H9 (cell line): ENCODE data around the gene CRISPLD2. TPM values are rescaled to one million over a fixed set of nuclear protein-coding genes. Genes with fewer than 3 reads are reported as not detected.

ENCODE experiments used
- DNase-seq: peaks from one replicate; pipeline ENCODE4 v3.0.0-alpha.2; 2017
- H2AFZ ChIP-seq: one replicate; pipeline ENCODE4 v1.6.1; 2013; ENCODE audit warnings: mild to moderate bottlenecking, low read length, control low read depth, moderate library complexity
- H2AK5ac ChIP-seq: 2 replicates; pipeline ENCODE4 v1.6.1; 2013; ENCODE audit warnings: low read length, control low read depth, mixed read lengths; ENCODE audit not compliant: insufficient read length
- H2BK120ac ChIP-seq: one replicate; pipeline ENCODE4 v1.6.1; 2013; ENCODE audit warnings: low read depth, mild to moderate bottlenecking, low read length, control low read depth, inconsistent platforms; ENCODE audit not compliant: poor library complexity, severe bottlenecking
- H2BK12ac ChIP-seq: 2 replicates; pipeline ENCODE4 v1.6.1; 2013; ENCODE audit warnings: low read length, control low read depth, mixed read lengths, low read depth; ENCODE audit not compliant: insufficient read length
- H2BK15ac ChIP-seq: 2 replicates; pipeline ENCODE4 v1.6.1; 2013; ENCODE audit warnings: low read depth, low read length, control low read depth
- H2BK20ac ChIP-seq: one replicate; pipeline ENCODE4 v1.6.1; 2013; ENCODE audit warnings: low read depth, mild to moderate bottlenecking, low read length, control low read depth, inconsistent platforms; ENCODE audit not compliant: poor library complexity, severe bottlenecking
- H2BK5ac ChIP-seq: 2 replicates; pipeline ENCODE4 v1.6.1; 2013; ENCODE audit warnings: low read length, control low read depth, mixed read lengths; ENCODE audit not compliant: insufficient read length
- H3K14ac ChIP-seq: 2 replicates; pipeline ENCODE4 v1.6.1; 2013; ENCODE audit warnings: low read length, control low read depth; ENCODE audit not compliant: insufficient read depth
- H3K18ac ChIP-seq: 2 replicates; pipeline ENCODE4 v1.6.1; 2013; ENCODE audit warnings: low read depth, mild to moderate bottlenecking, mixed read lengths, low read length, control low read depth; ENCODE audit not compliant: insufficient read length
- H3K23ac ChIP-seq: 2 replicates; pipeline ENCODE4 v1.6.1; 2013; ENCODE audit warnings: low read length, control low read depth, mixed read lengths, low read depth; ENCODE audit not compliant: insufficient read length
- H3K23me2 ChIP-seq: 2 replicates; pipeline ENCODE4 v1.6.1; 2013; ENCODE audit warnings: low read depth, mild to moderate bottlenecking, mixed read lengths, low read length, control low read depth; ENCODE audit not compliant: insufficient read length, poor library complexity, severe bottlenecking
- H3K27ac ChIP-seq: 2 replicates; pipeline ENCODE4 v1.5.1; 2013; ENCODE audit warnings: low read length, control low read depth, mixed read lengths, low read depth; ENCODE audit not compliant: insufficient read length
- H3K27me3 ChIP-seq: 2 replicates; pipeline ENCODE4 v1.6.1; 2013; ENCODE audit warnings: low read length, control low read depth, inconsistent platforms; ENCODE audit not compliant: insufficient read depth
- H3K4ac ChIP-seq: 2 replicates; pipeline ENCODE4 v1.6.1; 2013; ENCODE audit warnings: low read depth, mild to moderate bottlenecking, control low read depth, inconsistent platforms, low read length, moderate library complexity
- H3K4me1 ChIP-seq: 2 replicates; pipeline ENCODE4 v1.6.1; 2013; ENCODE audit warnings: low read length, control low read depth, inconsistent platforms; ENCODE audit not compliant: insufficient read depth
- H3K4me2 ChIP-seq: 2 replicates; pipeline ENCODE4 v1.6.1; 2013; ENCODE audit warnings: low read length, control low read depth, mixed read lengths; ENCODE audit not compliant: insufficient read length, insufficient read depth
- H3K56ac ChIP-seq: 2 replicates; pipeline ENCODE4 v1.6.1; 2013; ENCODE audit warnings: low read depth, mild to moderate bottlenecking, mixed read lengths, low read length, control low read depth; ENCODE audit not compliant: insufficient read length
- H3K79me1 ChIP-seq: 2 replicates; pipeline ENCODE4 v1.6.1; 2013; ENCODE audit warnings: low read depth, mild to moderate bottlenecking, moderate library complexity, low read length, control low read depth, inconsistent platforms; ENCODE audit not compliant: insufficient read depth, poor library complexity, severe bottlenecking
- H3K79me2 ChIP-seq: 2 replicates; pipeline ENCODE4 v1.6.1; 2013; ENCODE audit warnings: low read length, control low read depth, inconsistent platforms; ENCODE audit not compliant: insufficient read depth
- H3K9ac ChIP-seq: 2 replicates; pipeline ENCODE4 v1.6.1; 2013; ENCODE audit warnings: low read length, control low read depth, mixed read lengths; ENCODE audit not compliant: insufficient read length; ENCODE audit errors: extremely low read depth
- H3K9me3 ChIP-seq: one replicate; pipeline ENCODE4 v1.6.1; 2013; ENCODE audit warnings: low read depth, low read length, inconsistent platforms; ENCODE audit not compliant: control insufficient read depth
- H3T11ph ChIP-seq: one replicate; pipeline ENCODE4 v1.6.1; 2013; ENCODE audit warnings: mild to moderate bottlenecking, low read length, control low read depth, inconsistent platforms
- H4K20me1 ChIP-seq: one replicate; pipeline ENCODE4 v1.6.1; 2013; ENCODE audit not compliant: control insufficient read depth, insufficient read length, insufficient read depth
- H4K5ac ChIP-seq: 2 replicates; pipeline ENCODE4 v1.6.1; 2013; ENCODE audit warnings: low read depth, mild to moderate bottlenecking, mixed read lengths, low read length, control low read depth; ENCODE audit not compliant: insufficient read length
- H4K8ac ChIP-seq: replicated peaks from 2 replicates; pipeline ENCODE4 v1.6.1; 2013; ENCODE audit warnings: low read length, control low read depth, mixed read lengths, low read depth; ENCODE audit not compliant: insufficient read length
- H4K91ac ChIP-seq: 2 replicates; pipeline ENCODE4 v1.6.1; 2013; ENCODE audit warnings: low read depth, mild to moderate bottlenecking, moderate library complexity, mixed read lengths, low read length, control low read depth; ENCODE audit not compliant: insufficient read length
- H3K27ac Mint-ChIP-seq, 3 experiments: 2 replicates in 2 of 3; 3 replicates in 1 of 3; pipeline ENCODE4 v1.8.0; 2020 to 2021; ENCODE audit warnings: mixed read lengths in 3 of 3, mild to moderate bottlenecking in 1 of 3, moderate library complexity in 1 of 3
- H3K27me3 Mint-ChIP-seq: 2 replicates; pipeline ENCODE4 v1.8.0; 2021; ENCODE audit warnings: low read depth, mild to moderate bottlenecking, moderate library complexity, mixed read lengths
- H3K36me3 Mint-ChIP-seq, 3 experiments: 2 replicates in 2 of 3; 3 replicates in 1 of 3; pipeline ENCODE4 v1.8.0; 2020 to 2021; ENCODE audit warnings: low read depth in 3 of 3, mixed read lengths in 3 of 3; ENCODE audit not compliant: insufficient read depth in 1 of 3
- H3K4me1 Mint-ChIP-seq, 2 experiments: 2 replicates each; pipeline ENCODE4 v1.8.0; 2020; ENCODE audit warnings: mixed read lengths in 2 of 2
- H3K4me3 Mint-ChIP-seq, 2 experiments: 2 replicates in 1 of 2; 3 replicates in 1 of 2; pipeline ENCODE4 v1.8.0; 2020 to 2021; ENCODE audit warnings: mild to moderate bottlenecking in 2 of 2, mixed read lengths in 2 of 2, moderate library complexity in 1 of 2
- H3K9me3 Mint-ChIP-seq, 2 experiments: 2 replicates in 1 of 2; 3 replicates in 1 of 2; pipeline ENCODE4 v1.8.0; 2020; ENCODE audit warnings: mild to moderate bottlenecking in 2 of 2, mixed read lengths in 2 of 2, moderate library complexity in 1 of 2
- WGBS: extraction: QIAGEN DNeasy Blood & Tissue Kit; methylation state at CpG from one replicate; pipeline ENCODE4 v1.1.7; 2013; ENCODE audit warnings: missing lambda C conversion rate, low lambda C conversion rate, mixed read lengths; ENCODE audit not compliant: insufficient read length; ENCODE audit errors: extremely low coverage; 5-methylcytosine and 5-hydroxymethylcytosine counted together
- total RNA-seq: library from RNA; stranded (reverse); gene quantifications from 2 replicates; pipeline ENCODE4 v1.2.1, GENCODE V29; 2021
- TF ChIP-seq, protein P1 (sequence below): fragments of 200-600 bp; sonication (generic); conservative IDR thresholded peaks from 3 replicates; pipeline ENCODE4 v1.8.0; 2021; ENCODE audit warnings: antibody characterized with exemption, mild to moderate bottlenecking

Gene CRISPLD2
- total RNA-seq, 1 experiment from 2014 or later, result 2.3 TPM

DNA sequence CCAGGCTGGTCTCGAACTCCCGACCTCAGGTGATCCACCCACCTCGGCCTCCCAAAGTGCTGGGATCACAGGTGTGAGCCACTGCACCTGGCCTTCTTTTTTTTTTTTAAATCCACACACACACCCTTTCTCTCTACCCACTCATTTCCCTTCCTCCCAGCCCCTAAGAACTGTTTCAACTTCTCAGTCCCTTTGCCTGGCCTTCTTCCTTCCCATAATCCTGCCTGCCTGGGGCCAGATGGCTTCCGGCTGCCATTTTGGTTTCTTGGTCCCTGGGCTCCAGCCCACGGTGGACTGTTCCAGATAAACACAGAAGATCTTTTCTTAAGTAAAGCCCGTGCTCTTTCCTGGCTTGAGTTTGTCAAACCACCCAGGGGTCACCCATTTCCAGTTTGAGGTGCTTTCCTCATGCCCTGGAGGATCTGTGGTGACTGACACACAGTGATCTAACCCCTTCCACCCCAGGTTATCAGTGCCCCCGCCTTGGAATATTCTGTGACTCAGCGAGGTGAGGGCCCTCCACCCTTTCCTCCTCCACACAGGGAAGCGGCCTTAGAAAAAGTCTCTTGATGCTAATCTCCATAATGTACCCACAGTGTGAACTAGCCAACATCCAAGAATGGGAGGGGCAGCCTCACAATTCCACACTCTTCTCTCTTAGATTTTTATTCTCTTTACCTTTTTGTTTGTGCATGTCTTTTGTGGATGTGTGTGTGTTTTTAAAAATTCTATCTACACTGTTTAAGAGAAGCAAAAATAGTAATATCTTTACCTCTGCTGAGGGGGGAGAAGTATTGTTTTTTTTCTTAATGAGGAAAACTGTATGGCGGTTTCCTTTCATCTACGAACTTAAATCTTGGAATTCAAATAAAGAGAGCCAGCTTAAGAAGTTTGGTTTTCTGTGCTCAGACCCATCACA, 60.0 kb downstream of the CRISPLD2 start:
- no peak overlapping the region for H3K9ac ChIP-seq
- no peak overlapping the region for H3K27ac ChIP-seq
- Mint-ChIP-seq H3K4me3 (no peak overlapping the region), H3K27ac (peak overlapping the region in 1 of 3 experiments; percentile 83; a peak in 1 of 7 replicates), H3K9me3 (no peaks in the 10 kb centered on the region), H3K4me1 (peaks cover 29 to 32% of the 10 kb centered on the region in 2 experiments), H3K27me3 (peaks cover 6% of the 10 kb centered on the region), H3K36me3 (peaks cover 0 to 6% (median 1%) of the 10 kb centered on the region in 3 experiments; a peak in 2 of 7 replicates)
- H4K8ac ChIP-seq, result no peak overlapping the region
- H3K27me3 ChIP-seq, result no peaks in the 10 kb centered on the region
- no peak overlapping the region for H2AK5ac ChIP-seq
- H3K56ac ChIP-seq, result no peak overlapping the region
- no peak overlapping the region for H3K14ac ChIP-seq
- H3T11ph ChIP-seq, result no peak overlapping the region
- H2BK15ac ChIP-seq, result no peak overlapping the region
- no peak overlapping the region for H2BK5ac ChIP-seq
- no peak overlapping the region for H3K4ac ChIP-seq
- no peak overlapping the region for H2BK120ac ChIP-seq
- no peak overlapping the region for H2BK20ac ChIP-seq
- no peak overlapping the region for H3K18ac ChIP-seq
- no peak overlapping the region for H2BK12ac ChIP-seq
- no peak overlapping the region for H2AFZ ChIP-seq
- TF ChIP-seq, protein P1, sequence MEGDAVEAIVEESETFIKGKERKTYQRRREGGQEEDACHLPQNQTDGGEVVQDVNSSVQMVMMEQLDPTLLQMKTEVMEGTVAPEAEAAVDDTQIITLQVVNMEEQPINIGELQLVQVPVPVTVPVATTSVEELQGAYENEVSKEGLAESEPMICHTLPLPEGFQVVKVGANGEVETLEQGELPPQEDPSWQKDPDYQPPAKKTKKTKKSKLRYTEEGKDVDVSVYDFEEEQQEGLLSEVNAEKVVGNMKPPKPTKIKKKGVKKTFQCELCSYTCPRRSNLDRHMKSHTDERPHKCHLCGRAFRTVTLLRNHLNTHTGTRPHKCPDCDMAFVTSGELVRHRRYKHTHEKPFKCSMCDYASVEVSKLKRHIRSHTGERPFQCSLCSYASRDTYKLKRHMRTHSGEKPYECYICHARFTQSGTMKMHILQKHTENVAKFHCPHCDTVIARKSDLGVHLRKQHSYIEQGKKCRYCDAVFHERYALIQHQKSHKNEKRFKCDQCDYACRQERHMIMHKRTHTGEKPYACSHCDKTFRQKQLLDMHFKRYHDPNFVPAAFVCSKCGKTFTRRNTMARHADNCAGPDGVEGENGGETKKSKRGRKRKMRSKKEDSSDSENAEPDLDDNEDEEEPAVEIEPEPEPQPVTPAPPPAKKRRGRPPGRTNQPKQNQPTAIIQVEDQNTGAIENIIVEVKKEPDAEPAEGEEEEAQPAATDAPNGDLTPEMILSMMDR, result no peak
- no peaks in the 10 kb centered on the region for H3K79me1 ChIP-seq
- H3K9me3 ChIP-seq, result no peaks in the 10 kb centered on the region
- WGBS, result no CpG with 5 or more reads among the region's 11 CpGs
- H4K20me1 ChIP-seq, result no peaks in the 10 kb centered on the region
- H3K4me2 ChIP-seq, result no peak overlapping the region
- H4K91ac ChIP-seq, result no peak overlapping the region
- no peaks in the 10 kb centered on the region for H3K23me2 ChIP-seq
- H3K4me1 ChIP-seq, result peaks cover 5% of the 10 kb centered on the region; the same call in 1 of the 2 replicates
- no peak overlapping the region for H3K23ac ChIP-seq
- DNase-seq, result no peak
- no peak overlapping the region for H4K5ac ChIP-seq
- H3K79me2 ChIP-seq, result no peaks in the 10 kb centered on the region
